Measurements from ENCODE around the gene DGKG. TPM values are rescaled to one million over a fixed set of nuclear protein-coding genes. Genes with fewer than 3 reads are reported as not detected.

DGKG gene
- total and polyA plus RNA-seq, 10 of the 15 experiments (the other 5 are each of a cell fraction or from before 2014, with no cell fraction given) = 0.39 to 6.2 (median 4.7) TPM

- TF ChIP-seq NFIC (IDR thresholded peaks at IDR 0.05; ENCODE audit: low read depth, low read length) (no peak), ZNF384 (IDR thresholded peaks at IDR 0.05; ENCODE audit: borderline replicate concordance, low read depth, low read length) (no peak), RUNX3 (IDR thresholded peaks at IDR 0.05; ENCODE audit: low read length) (no peak), NR2C2 (IDR thresholded peaks at IDR 0.05; ENCODE audit: borderline replicate concordance, control insufficient read depth, insufficient read length, low read depth) (no peak)
These were observed 74.3 kb downstream of the DGKG start (continued) for GRCh38 chr3:186287711-186288110.

DNA sequence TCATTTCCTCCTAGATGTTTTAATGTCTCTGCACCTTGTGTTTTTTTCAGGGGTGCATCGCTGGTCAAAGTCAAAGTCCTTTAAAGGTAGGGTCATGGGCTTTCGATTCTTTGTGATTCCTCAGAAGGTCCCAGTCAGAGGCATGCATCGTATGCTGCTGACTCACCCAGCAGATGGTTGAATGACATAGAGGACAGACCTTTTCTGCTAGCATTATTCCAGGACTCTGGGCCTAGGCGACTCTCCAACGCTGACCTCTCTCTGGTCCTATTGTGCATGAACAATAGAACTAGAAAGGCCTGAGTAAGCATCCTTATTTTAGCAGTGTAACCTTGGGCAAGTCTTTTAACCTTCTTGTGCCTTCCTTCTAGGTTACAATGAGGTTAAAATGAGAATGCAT, 75.9 kb downstream of the DGKG start:
- CTCF ChIA-PET = no interaction called here
- Histone ChIP-seq H2AFZ (ENCODE audit: control insufficient read depth, low read depth, low read length) (no peak overlapping the region), H3K27me3 (replicated peaks in 1 of 2; ENCODE audit: control insufficient read depth in 2 of 2, insufficient read depth in 2 of 2, low read length in 1 of 2) (peaks cover 0 to 1% of the 10 kb centered on the region in 2 experiments; a peak in 2 of 4 replicates), H3K4me1 (ENCODE audit: control insufficient read depth, insufficient read depth, low read length) (no peaks in the 10 kb centered on the region), H3K4me3 (no peak overlapping the region), H4K20me1 (ENCODE audit: control insufficient read depth, insufficient read depth) (no peaks in the 10 kb centered on the region), H3K9me3 (replicated peaks; ENCODE audit: control insufficient read depth, insufficient read depth, low read length) (no peaks in the 10 kb centered on the region), H3K4me2 (ENCODE audit: control insufficient read depth, insufficient read depth) (no peak overlapping the region), H3K79me2 (ENCODE audit: control insufficient read depth, insufficient read depth, low read length) (no peaks in the 10 kb centered on the region), H3K9ac (ENCODE audit: control insufficient read depth, insufficient read depth, low read length) (no peak overlapping the region), H3K36me3 (ENCODE audit: control insufficient read depth in 2 of 2, insufficient read depth in 2 of 2, low read length in 1 of 2) (no peaks in the 10 kb centered on the region), H3K27ac (ENCODE audit: control insufficient read depth, insufficient read depth) (no peak overlapping the region)
- no peak for FAIRE-seq
- SMC1A ChIA-PET (ENCODE audit: uncharacterized antibody, unreplicated experiment) = no interaction called here
- WGBS (ENCODE audit: insufficient coverage, insufficient replicate concordance, low lambda C conversion rate, missing lambda C conversion rate) = 46% methylated on average over 5 of the region's 5 CpGs
- ATAC-seq = no peak
- POLR2A ChIA-PET = no interaction called here
- intact Hi-C loops (cut with micrococcal nuclease; ENCODE audit: unreplicated experiment) (no loop called here), in situ Hi-C loops (cut with MboI) (no loop called here)
- no peak for DNase-seq (ENCODE audit: low read depth, low spot score)
- RAD21 ChIA-PET (ENCODE audit: unreplicated experiment) = no interaction called here
- BruUV-seq (replicated peaks) = no TSS peak
- TF ChIP-seq, protein P1, sequence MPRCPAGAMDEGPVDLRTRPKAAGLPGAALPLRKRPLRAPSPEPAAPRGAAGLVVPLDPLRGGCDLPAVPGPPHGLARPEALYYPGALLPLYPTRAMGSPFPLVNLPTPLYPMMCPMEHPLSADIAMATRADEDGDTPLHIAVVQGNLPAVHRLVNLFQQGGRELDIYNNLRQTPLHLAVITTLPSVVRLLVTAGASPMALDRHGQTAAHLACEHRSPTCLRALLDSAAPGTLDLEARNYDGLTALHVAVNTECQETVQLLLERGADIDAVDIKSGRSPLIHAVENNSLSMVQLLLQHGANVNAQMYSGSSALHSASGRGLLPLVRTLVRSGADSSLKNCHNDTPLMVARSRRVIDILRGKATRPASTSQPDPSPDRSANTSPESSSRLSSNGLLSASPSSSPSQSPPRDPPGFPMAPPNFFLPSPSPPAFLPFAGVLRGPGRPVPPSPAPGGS (IDR thresholded peaks at IDR 0.05; ENCODE audit: borderline replicate concordance, insufficient read depth, low read depth, low read length, poor library complexity, severe bottlenecking) = no peak
- no peak for TF ChIP-seq KLF5 (IDR thresholded peaks at IDR 0.05; ENCODE audit: partially characterized antibody)
- TF ChIP-seq USF2 (IDR thresholded peaks at IDR 0.05; ENCODE audit: borderline replicate concordance, low read depth, low read length) = no peak
- no peak for TF ChIP-seq HDAC2 (IDR thresholded peaks at IDR 0.05)
- no peak for TF ChIP-seq ZNF274 (IDR thresholded peaks at IDR 0.05; ENCODE audit: insufficient read depth, insufficient read length)
- no peak for TF ChIP-seq MYC (IDR thresholded peaks at IDR 0.05; ENCODE audit: insufficient read depth, insufficient read length, insufficient replicate concordance, low read length, severe bottlenecking)
- TF ChIP-seq FOXK2 (IDR thresholded peaks at IDR 0.05) = no peak
- TF ChIP-seq EED (IDR thresholded peaks at IDR 0.05; ENCODE audit: low read depth) = no peak
- TF ChIP-seq ZNF24 (IDR thresholded peaks at IDR 0.05) = no peak
- no peak for TF ChIP-seq ELK1 (IDR thresholded peaks at IDR 0.05; ENCODE audit: low read depth, low read length)
- TF ChIP-seq RAD51 (IDR thresholded peaks at IDR 0.05) = no peak
- no peak for TF ChIP-seq PML (IDR thresholded peaks at IDR 0.05; ENCODE audit: low read length)
- no peak for TF ChIP-seq PRDM15 (CRISPR knock-in tag; IDR thresholded peaks at IDR 0.05)
- no peak for TF ChIP-seq POLR2AphosphoS2 (IDR thresholded peaks at IDR 0.05; ENCODE audit: low read depth, low read length)
